Activated T-cell treated with anti-CD3 and anti-CD28 coated beads, Interleukin-2, amount 50 U/mL, for 24 hours (primary cell): ENCODE data around the gene RILPL1.
"Not testable (repeated sequence)": the region's sequence is repeated elsewhere in the genome, so short reads cannot be mapped to it uniquely, and the experiment has no call there.

Experiments
- DNase-seq: peaks from one replicate; pipeline ENCODE4 v3.0.0-alpha.2; 2020
- H3K27ac Mint-ChIP-seq: 2 replicates; pipeline ENCODE4 v1.8.0; 2020; ENCODE audit warnings: mild to moderate bottlenecking, mixed read lengths
- H3K27me3 Mint-ChIP-seq: 2 replicates; pipeline ENCODE4 v1.8.0; 2020; ENCODE audit warnings: mixed read lengths
- H3K36me3 Mint-ChIP-seq: 2 replicates; pipeline ENCODE4 v1.8.0; 2020; ENCODE audit warnings: low read depth, mixed read lengths
- H3K4me1 Mint-ChIP-seq: 2 replicates; pipeline ENCODE4 v1.8.0; 2020; ENCODE audit warnings: low read depth, mixed read lengths
- H3K4me3 Mint-ChIP-seq: 2 replicates; pipeline ENCODE4 v1.8.0; 2020; ENCODE audit warnings: mild to moderate bottlenecking, moderate library complexity, mixed read lengths
- H3K9me3 Mint-ChIP-seq: 2 replicates; pipeline ENCODE4 v1.8.0; 2020; ENCODE audit warnings: mixed read lengths

RILPL1 gene

GRCh38 chr12:123492339-123493039 lies 41.0 kb downstream of the RILPL1 start:
- not testable (repeated sequence) for H3K9me3 Mint-ChIP-seq, DNase-seq, H3K27me3 Mint-ChIP-seq, H3K27ac Mint-ChIP-seq, H3K4me3 Mint-ChIP-seq, H3K4me1 Mint-ChIP-seq, H3K36me3 Mint-ChIP-seq

- Mint-ChIP-seq H3K9me3 (no peaks in the 10 kb centered on the region), H3K4me3 (no peak overlapping the region), H3K27me3 (no peaks in the 10 kb centered on the region), H3K36me3 (no peaks in the 10 kb centered on the region), H3K4me1 (no peaks in the 10 kb centered on the region), H3K27ac (no peak overlapping the region)
- no peak for DNase-seq
Observed at GRCh38 chr12:123491481-123491880, 42.0 kb downstream of the RILPL1 start.

DNA sequence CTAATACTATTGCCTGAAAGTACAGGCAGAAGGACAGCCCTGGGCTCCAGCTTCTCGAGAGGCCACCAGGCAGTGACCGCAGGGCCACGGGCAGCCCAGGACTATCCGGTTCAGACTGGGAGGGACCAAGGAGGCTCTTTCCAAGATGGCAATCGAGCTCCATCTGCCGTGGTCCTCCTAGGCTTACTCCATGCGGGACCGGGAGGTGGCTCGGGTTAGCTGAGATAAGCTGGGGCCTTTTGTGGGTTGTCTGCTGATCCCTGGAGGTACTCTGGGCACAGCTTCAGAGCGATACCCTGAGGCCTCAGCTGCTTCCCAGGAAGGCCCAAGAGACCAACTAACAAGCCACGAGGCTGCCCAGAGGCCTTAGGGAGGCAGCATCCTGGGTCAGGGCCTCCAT lies 42.5 kb downstream of the RILPL1 start:
- Mint-ChIP-seq H3K9me3 (no peaks in the 10 kb centered on the region), H3K4me3 (no peak overlapping the region), H3K36me3 (no peaks in the 10 kb centered on the region), H3K27ac (no peak overlapping the region), H3K27me3 (no peaks in the 10 kb centered on the region), H3K4me1 (no peaks in the 10 kb centered on the region)
- DNase-seq: no peak

DNA sequence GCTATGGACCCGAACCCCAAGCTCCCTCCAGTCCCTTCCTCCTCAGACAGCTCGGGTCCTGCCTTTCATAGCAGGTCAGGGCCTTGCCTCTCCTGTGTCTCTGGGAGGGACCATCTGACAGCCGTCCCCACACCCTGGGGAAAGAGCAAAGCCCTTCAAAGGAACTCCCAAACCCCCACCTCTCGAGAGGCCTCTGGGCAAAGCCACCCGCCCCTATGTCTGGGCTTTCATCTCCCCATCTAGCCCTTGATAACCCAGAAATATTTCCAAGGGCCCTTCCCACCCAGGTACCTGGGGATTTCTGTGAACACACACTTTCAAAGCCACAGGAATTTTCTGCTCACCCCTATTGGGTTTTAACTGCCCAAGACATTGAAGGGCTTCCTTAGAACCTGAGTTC lies 43.4 kb downstream of the RILPL1 start:
- no peak for DNase-seq
- no peaks in the 10 kb centered on the region for H3K9me3 Mint-ChIP-seq

GRCh38 chr12:123489580-123489979 lies 43.9 kb downstream of the RILPL1 start:
- peaks cover 8% of the 10 kb centered on the region for H3K4me1 Mint-ChIP-seq
- no peak overlapping the region for H3K4me3 Mint-ChIP-seq
- no peak for DNase-seq
- no peak overlapping the region for H3K27ac Mint-ChIP-seq
- H3K27me3 Mint-ChIP-seq: no peaks in the 10 kb centered on the region
- no peaks in the 10 kb centered on the region for H3K9me3 Mint-ChIP-seq
- H3K36me3 Mint-ChIP-seq: no peaks in the 10 kb centered on the region

More for the DNA sequence above, 43.4 kb downstream of the RILPL1 start:
- H3K27ac Mint-ChIP-seq: no peak overlapping the region
- H3K27me3 Mint-ChIP-seq: no peaks in the 10 kb centered on the region
- no peaks in the 10 kb centered on the region for H3K36me3 Mint-ChIP-seq
- no peak overlapping the region for H3K4me3 Mint-ChIP-seq
- peaks cover 3% of the 10 kb centered on the region for H3K4me1 Mint-ChIP-seq

- no peaks in the 10 kb centered on the region for H3K36me3 Mint-ChIP-seq
- no peak overlapping the region for H3K27ac Mint-ChIP-seq
- no peak for DNase-seq
- peaks cover 17% of the 10 kb centered on the region for H3K4me1 Mint-ChIP-seq
- H3K27me3 Mint-ChIP-seq: no peaks in the 10 kb centered on the region
- H3K4me3 Mint-ChIP-seq: no peak overlapping the region
- H3K9me3 Mint-ChIP-seq: no peaks in the 10 kb centered on the region
Observed at GRCh38 chr12:123488539-123489230, 44.8 kb downstream of the RILPL1 start.

DNA sequence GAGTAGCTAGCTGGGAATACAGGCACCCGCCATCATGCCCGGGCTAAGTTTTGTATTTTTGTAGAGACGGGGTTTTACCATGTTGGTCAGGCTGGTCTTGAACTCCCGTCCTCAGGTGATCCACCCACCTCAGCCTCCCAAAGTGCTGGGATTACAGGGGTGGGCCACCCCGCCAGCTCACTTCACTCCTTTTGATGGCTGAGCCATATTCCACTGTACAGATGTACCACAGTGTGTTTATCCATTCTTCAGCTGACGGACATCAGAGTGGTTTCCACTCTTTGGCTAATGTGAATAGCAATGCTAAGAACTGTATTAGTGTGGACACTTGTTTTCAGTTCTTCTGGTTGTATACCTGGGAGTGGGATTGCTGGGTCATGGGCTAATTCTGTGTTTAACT lies 46.1 kb downstream of the RILPL1 start:
- peaks cover 26% of the 10 kb centered on the region for H3K4me1 Mint-ChIP-seq
- H3K27me3 Mint-ChIP-seq: no peaks in the 10 kb centered on the region
- DNase-seq: no peak
- H3K27ac Mint-ChIP-seq: no peak overlapping the region
- H3K4me3 Mint-ChIP-seq: no peak overlapping the region
- H3K9me3 Mint-ChIP-seq: no peaks in the 10 kb centered on the region
- H3K36me3 Mint-ChIP-seq: no peaks in the 10 kb centered on the region

GRCh38 chr12:123485756-123486155 lies 47.8 kb downstream of the RILPL1 start:
- H3K9me3 Mint-ChIP-seq: no peaks in the 10 kb centered on the region

DNA sequence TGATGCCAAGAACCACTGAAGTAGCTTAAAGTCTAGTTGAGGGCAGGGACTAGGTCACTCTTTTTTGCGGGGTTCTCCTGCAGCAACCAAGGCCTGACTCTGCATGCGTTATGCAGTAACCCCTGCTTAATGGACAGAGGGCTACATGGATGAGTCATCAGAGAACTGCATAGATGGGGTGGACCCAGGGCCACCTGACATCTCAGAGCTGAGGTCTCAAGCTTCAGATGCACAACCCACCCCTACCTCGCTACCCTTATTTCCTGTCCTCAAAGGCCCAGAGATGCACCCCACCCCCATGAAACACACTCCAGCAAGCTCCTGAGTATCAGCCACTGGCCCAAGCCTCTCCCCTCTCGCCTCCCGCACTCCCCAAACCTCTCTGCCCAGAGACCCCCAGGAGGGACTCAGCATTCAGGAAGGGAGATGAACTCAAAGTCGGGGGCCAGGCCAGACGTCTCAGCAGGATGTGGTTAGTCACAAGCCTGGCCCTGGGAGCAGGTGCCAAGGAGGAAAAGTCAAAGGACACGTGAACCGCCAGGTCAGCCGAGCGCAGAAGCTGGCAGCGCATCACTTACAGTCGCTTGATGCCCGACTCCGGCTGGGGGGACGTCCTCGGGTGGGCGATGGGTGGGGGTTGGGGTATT lies 49.8 kb downstream of the RILPL1 start:
- Mint-ChIP-seq H3K4me3 (no peak overlapping the region), H3K27me3 (no peaks in the 10 kb centered on the region), H3K9me3 (no peaks in the 10 kb centered on the region), H3K4me1 (peaks cover 37% of the 10 kb centered on the region), H3K36me3 (no peaks in the 10 kb centered on the region), H3K27ac (peak overlapping the region; percentile 75)
- peak; percentile 41 for DNase-seq

More at GRCh38 chr12:123485756-123486155, 47.8 kb downstream of the RILPL1 start:
- Mint-ChIP-seq H3K27ac (no peak overlapping the region), H3K27me3 (no peaks in the 10 kb centered on the region), H3K4me1 (peaks cover 27% of the 10 kb centered on the region), H3K4me3 (no peak overlapping the region), H3K36me3 (no peaks in the 10 kb centered on the region)
- DNase-seq: no peak

GRCh38 chr12:123482876-123483275 lies 50.6 kb downstream of the RILPL1 start:
- H3K9me3 Mint-ChIP-seq: no peaks in the 10 kb centered on the region
- no peaks in the 10 kb centered on the region for H3K27me3 Mint-ChIP-seq
- peaks cover 37% of the 10 kb centered on the region for H3K4me1 Mint-ChIP-seq
- no peak overlapping the region for H3K4me3 Mint-ChIP-seq
- DNase-seq: no peak
- no peaks in the 10 kb centered on the region for H3K36me3 Mint-ChIP-seq
- no peak overlapping the region for H3K27ac Mint-ChIP-seq

DNA sequence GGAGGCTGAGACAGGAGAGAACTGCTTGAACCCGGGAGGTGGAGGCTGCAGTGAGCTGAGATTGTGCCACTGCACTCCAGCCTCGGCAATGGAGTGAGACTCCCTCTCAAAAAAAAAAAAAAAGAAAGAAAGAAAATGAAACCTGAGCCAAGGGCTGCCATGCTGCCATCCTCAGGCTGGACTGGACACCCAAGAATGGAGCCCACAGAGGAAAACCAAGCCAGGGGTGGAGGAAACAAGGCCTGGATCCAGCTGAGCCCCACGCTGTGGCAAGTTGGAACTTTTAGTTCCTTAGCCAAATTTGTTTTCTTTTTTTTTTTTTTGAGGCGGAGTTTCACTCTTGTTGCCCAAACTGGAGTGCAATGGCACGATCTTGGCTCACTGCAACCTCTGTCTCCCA lies 52.3 kb downstream of the RILPL1 start:
- H3K27ac Mint-ChIP-seq, H3K9me3 Mint-ChIP-seq, H3K4me3 Mint-ChIP-seq, H3K27me3 Mint-ChIP-seq, DNase-seq, H3K36me3 Mint-ChIP-seq: not testable (repeated sequence)
- peaks cover 42% of the 10 kb centered on the region for H3K4me1 Mint-ChIP-seq

DNA sequence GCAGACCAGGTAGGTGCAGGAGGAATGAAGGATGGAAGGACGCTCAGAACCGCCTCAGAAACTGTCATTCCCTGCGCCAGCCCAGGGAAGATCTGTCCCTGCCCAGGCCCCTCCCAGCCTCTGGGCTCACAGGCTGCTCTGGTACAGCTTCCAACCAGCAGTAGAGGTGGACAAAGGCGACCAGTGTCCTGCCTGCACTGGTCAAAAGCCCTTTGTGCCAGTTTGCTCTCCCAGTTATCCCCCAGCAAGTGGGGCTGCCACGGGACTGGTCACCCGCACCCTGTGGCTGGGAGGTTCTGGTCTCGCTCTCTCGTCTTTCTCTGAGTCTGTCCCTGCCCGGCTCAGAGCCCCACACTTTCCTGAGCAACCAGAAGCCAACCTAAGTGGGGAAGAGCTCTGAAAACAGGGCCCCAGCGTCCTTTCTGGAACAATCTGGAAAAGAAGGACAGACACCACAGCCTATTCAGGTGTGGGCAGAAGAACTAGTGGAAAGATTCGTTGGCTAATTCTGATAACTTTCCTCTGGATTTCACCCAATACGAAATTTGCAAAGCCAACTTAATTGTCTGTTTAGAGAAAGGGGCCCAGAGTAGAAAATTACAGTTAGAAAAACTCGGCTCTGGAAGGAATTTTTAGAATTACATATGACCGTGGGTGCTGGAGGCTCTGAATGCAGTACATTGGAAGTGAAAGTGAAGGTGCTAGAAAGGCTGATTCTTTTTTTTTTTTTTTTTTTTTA lies 53.9 kb downstream of the RILPL1 start:
- Mint-ChIP-seq H3K9me3 (no peaks in the 10 kb centered on the region), H3K4me1 (peaks cover 45% of the 10 kb centered on the region), H3K27ac (no peak overlapping the region), H3K36me3 (peaks cover 7% of the 10 kb centered on the region), H3K4me3 (no peak overlapping the region), H3K27me3 (no peaks in the 10 kb centered on the region)
- DNase-seq: no peak

DNA sequence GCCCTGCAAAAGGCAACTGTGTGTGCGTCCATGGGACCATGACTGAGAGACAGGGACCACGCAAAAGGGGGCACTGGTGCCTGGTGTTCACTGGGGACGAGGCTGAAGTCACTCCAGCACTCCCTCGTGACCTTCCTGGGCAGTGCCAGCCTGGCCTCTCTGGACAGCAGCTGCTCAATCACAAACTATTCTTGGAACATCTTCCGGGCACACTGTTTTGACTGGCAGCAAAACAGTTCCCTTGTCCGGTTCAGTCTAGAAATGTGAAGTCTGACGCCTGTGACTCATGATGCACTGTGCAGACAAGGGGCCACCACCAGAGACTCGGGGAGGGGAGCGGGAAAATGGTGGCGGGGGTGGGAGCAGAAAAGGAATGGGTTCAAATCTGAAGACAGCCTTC lies 54.8 kb downstream of the RILPL1 start:
- no peaks in the 10 kb centered on the region for H3K9me3 Mint-ChIP-seq
- peaks cover 43% of the 10 kb centered on the region for H3K4me1 Mint-ChIP-seq
- no peak overlapping the region for H3K4me3 Mint-ChIP-seq
- DNase-seq: no peak
- peaks cover 8% of the 10 kb centered on the region for H3K36me3 Mint-ChIP-seq
- no peaks in the 10 kb centered on the region for H3K27me3 Mint-ChIP-seq
- peak overlapping the region; percentile 40 for H3K27ac Mint-ChIP-seq

GRCh38 chr12:123478069-123478468 lies 55.5 kb downstream of the RILPL1 start:
- Mint-ChIP-seq H3K27ac (no peak overlapping the region), H3K4me1 (peaks cover 38% of the 10 kb centered on the region), H3K36me3 (peaks cover 8% of the 10 kb centered on the region), H3K27me3 (no peaks in the 10 kb centered on the region), H3K4me3 (no peak overlapping the region), H3K9me3 (no peaks in the 10 kb centered on the region)
- DNase-seq: no peak
